NOMO-1 treated with dmso at 0.1 percent for 144 hours (cell line): ENCODE results near the gene G3BP2.

Experiments
- DNase-seq: peaks from one replicate; lab custom pipeline; 2025; ENCODE audit not compliant: unreplicated experiment; lab: John Stamatoyannopoulos, UW

Gene G3BP2

DNA sequence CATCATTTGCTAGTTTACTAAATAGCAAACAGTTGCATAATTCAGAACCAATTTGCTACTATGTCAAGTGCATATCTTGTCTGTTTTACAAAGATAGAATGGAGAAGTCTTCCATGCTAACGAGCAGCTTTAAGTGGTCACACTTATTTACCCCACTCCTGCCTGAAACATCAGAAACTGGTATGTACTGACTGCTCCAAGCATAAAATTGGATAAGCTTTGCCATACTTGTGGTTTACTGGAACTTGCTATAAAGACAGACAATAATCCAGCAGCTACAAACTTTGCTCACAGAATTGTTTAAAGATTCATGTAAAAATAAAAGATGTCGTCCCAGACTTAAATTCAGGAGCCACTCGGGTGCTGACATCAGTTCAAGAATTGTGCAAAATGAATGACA is 29.6 kb downstream of the G3BP2 start:
- DNase-seq = no peak

DNA sequence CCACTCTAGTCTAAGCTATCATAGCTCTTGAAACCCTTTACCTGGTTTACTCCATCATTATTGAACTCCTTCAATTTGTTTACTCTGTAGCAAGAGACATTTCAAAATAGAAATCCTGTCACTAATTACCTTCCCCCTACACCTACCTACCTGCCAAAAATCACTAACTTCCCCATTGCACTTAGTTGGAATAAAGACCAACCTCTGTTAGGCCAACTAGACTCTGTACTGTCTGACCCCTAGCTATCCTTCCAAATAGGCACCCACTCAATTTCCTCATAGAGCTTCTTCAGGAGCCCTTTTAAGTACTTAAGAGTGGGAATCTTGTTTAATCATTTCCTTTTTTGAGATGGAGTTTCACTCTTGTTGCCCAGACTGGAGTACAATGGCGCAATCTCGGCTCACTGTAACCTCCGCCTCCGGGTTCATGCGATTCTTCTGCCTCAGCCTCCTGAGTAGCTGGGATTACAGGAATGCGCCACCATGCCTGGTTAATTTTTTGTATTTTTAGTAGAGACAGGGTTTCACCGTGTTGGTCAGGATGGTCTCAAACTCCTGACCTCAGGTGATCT is 34.0 kb downstream of the G3BP2 start:
- no peak for DNase-seq

- DNase-seq = no peak
Measured at GRCh38 chr4:75637827-75638226, 35.4 kb downstream of the G3BP2 start.

DNA sequence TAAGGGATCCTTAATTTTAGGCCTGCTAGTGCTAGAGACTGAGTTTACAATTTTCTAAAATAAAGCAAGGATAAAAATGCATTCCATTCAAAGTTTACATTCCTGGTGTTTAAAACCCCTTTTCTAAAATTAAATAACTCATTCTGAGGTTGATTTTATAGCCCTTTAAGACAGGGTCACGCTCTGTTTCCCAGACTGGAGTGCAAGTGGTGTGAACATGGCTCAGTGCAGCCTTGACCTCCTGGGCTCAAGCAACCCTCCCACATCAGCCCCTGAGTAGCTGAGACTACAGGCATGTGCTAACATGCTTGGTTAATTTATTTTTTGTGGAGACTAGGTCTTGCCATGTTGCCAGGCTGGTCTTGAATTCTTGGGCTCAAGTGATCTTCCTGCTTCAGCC is 36.0 kb downstream of the G3BP2 start:
- no peak for DNase-seq

- DNase-seq = no peak
Measured at GRCh38 chr4:75634951-75635350, 38.3 kb downstream of the G3BP2 start.

- DNase-seq = no peak
Measured at GRCh38 chr4:75634281-75634680, 38.9 kb downstream of the G3BP2 start.

DNA sequence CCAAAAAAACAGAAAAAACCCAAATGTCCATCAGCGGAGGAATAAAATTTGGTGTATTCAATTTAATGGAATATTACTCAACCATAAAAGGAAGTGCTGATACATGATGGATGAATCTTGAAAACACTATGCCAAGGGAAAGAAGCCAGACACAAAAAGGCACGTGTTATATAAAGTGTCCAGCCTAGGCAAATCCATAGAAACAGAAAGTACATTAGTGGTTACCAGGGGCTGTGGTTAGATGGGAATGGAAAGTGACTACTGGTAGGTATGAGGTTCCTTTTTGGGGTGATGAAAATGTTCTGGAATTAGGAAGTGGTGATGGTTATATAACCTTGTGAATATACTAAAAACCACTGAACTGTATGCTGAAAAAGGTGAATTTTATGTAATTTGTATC is 39.4 kb downstream of the G3BP2 start:
- DNase-seq = no peak

GRCh38 chr4:75630937-75631329 is 42.3 kb downstream of the G3BP2 start:
- no peak for DNase-seq

- DNase-seq = peak; percentile 57
Measured at GRCh38 chr4:75630174-75630936, 42.9 kb downstream of the G3BP2 start, which contains the start of gene CDKL2. CDKL2 (minus strand) TSS chr4:75630528; CDS start chr4:75625988, 4,540 bp downstream.

DNA sequence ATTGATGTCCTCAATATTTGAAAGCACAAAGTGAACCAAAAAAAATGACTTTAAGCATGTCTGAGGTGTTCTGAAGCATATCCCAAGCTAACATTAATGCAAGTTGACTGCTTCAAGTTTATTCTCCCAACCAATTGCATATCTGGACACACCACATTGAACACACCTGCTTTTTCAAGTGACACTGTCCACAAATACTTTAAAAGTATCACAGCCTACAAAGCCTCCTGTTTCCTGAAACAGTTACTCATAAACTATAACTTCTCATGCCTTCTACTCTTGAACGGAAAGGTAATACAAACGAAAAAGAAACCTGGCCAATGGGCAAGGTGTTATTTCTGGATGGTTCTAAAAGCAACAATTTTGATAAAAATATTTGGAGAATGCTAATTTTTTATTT is 44.0 kb downstream of the G3BP2 start:
- no peak for DNase-seq

GRCh38 chr4:75623026-75623425 is 50.2 kb downstream of the G3BP2 start:
- no peak for DNase-seq

GRCh38 chr4:75621715-75622114 is 51.5 kb downstream of the G3BP2 start:
- DNase-seq = no peak

DNA sequence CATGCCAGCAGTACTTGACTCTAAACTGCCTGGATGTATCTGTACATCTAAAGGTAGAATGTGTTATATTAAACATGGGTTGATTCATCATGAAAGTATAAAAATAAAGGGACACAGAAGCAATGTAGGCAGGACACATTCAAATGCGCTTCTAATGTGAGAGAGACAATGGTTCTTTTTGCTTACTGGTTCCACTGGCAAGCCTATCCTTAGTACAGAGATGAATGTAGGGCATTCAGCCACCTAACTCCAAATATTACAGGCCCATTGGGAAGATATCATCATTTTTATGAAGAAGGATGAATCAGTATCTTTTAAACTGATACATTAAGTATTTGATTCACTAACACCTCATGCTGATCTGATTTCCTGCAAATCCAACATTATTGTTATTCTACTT is 60.9 kb downstream of the G3BP2 start:
- DNase-seq = no peak

- DNase-seq = no peak
Measured at GRCh38 chr4:75605928-75606327, 67.3 kb downstream of the G3BP2 start.

DNA sequence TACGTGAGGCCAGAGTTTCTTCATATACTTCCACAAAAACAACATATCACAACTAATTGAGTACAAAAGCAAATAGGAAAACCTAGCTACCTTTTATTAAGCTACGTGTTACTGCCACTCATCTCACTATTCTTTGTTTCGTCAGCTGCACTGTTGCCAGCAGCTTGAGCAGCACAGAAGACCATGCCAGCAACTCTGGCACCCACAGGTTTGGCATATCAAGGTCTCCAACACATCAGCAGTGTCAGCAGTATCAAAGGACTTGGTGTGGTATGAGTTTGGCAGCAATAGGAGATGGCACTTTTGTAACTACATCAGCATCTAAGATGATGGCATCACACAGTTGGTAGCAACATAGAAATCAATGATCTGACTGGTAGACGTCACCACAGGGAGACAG is 73.6 kb downstream of the G3BP2 start:
- no peak for DNase-seq

GRCh38 chr4:75598390-75598789 is 74.8 kb downstream of the G3BP2 start:
- peak; percentile 6 for DNase-seq

GRCh38 chr4:75596061-75596460 is 77.2 kb downstream of the G3BP2 start:
- no peak for DNase-seq

- DNase-seq = no peak
Measured at GRCh38 chr4:75593393-75593792, 79.8 kb downstream of the G3BP2 start.
